Activated T-helper 2 cell treated with anti-CD3 and anti-CD28 coated beads, Interferon-gamma antibody, Interleukin-2, Interleukin-4, amounts not matched to agents 10 μg/mL and 5 μg/mL and 100 μg/mL, durations not matched to agents 14 hours and 24 hours and 36 hours (primary cell): Measurements from ENCODE around the gene CDH10. TPM values are rescaled to one million over a fixed set of nuclear protein-coding genes. Genes with fewer than 3 reads are reported as not detected.

ENCODE experiments used
- DNase-seq: peaks from one replicate; pipeline ENCODE4 v3.0.0; 2021; ENCODE audit warnings: low spot score
- H3K27ac Mint-ChIP-seq: one replicate; pipeline ENCODE4 v1.8.0; 2021; ENCODE audit warnings: mixed read lengths
- H3K27me3 Mint-ChIP-seq: one replicate; pipeline ENCODE4 v1.8.0; 2021; ENCODE audit warnings: low read depth, mixed read lengths
- H3K36me3 Mint-ChIP-seq: one replicate; pipeline ENCODE4 v1.8.0; 2021; ENCODE audit warnings: low read depth, mixed read lengths
- H3K4me1 Mint-ChIP-seq: one replicate; pipeline ENCODE4 v1.8.0; 2021; ENCODE audit warnings: low read depth, mixed read lengths
- H3K4me3 Mint-ChIP-seq: one replicate; pipeline ENCODE4 v1.8.0; 2021; ENCODE audit warnings: low read depth, mild to moderate bottlenecking, moderate library complexity, mixed read lengths
- H3K9me3 Mint-ChIP-seq: one replicate; pipeline ENCODE4 v1.8.0; 2021; ENCODE audit warnings: mixed read lengths
- intact Hi-C: fragments of 100-400 bp; cut with micrococcal nuclease; formaldehyde crosslinking; loops from one replicate; pipeline ENCODE4 v1.15.1; 2023
- total RNA-seq: library from RNA; stranded (reverse); gene quantifications from 2 replicates; pipeline ENCODE4 v1.2.3, GENCODE V29; 2022

CDH10 gene
- total RNA-seq, result not detected in 2 replicates

GRCh38 chr5:24644761-24645160 lies at the start of gene CDH10:
TSS of gene CDH10 (minus strand) at chr5:24644978. CDS start at chr5:24593490, 51,488 bp downstream.
- Mint-ChIP-seq H3K36me3 (no peaks in the 10 kb centered on the region), H3K27ac (no peak within 1 kb of the TSS), H3K9me3 (peaks cover 11% of the 10 kb centered on the region), H3K4me1 (no peaks in the 10 kb centered on the region), H3K4me3 (no peak within 1 kb of the TSS), H3K27me3 (no peaks in the 10 kb centered on the region)
- intact Hi-C loops, result no loop called here
- no peak for DNase-seq

- intact Hi-C loops, result no loop called here
- no peak overlapping the region for H3K4me3 Mint-ChIP-seq
- no peak for DNase-seq
- peaks cover 51% of the 10 kb centered on the region for H3K9me3 Mint-ChIP-seq
- no peaks in the 10 kb centered on the region for H3K36me3 Mint-ChIP-seq
- no peak overlapping the region for H3K27ac Mint-ChIP-seq
- H3K4me1 Mint-ChIP-seq, result no peaks in the 10 kb centered on the region
- H3K27me3 Mint-ChIP-seq, result no peaks in the 10 kb centered on the region
These were observed 48.8 kb upstream of the CDH10 start for GRCh38 chr5:24693609-24694008.

GRCh38 chr5:24691074-24691473 lies 46.3 kb upstream of the CDH10 start:
- Mint-ChIP-seq H3K4me1 (no peaks in the 10 kb centered on the region), H3K9me3 (peaks cover 53% of the 10 kb centered on the region), H3K27ac (no peak overlapping the region), H3K27me3 (no peaks in the 10 kb centered on the region), H3K36me3 (no peaks in the 10 kb centered on the region), H3K4me3 (no peak overlapping the region)
- no peak for DNase-seq
- intact Hi-C loops, result no loop called here

GRCh38 chr5:24681106-24681505 lies 36.3 kb upstream of the CDH10 start:
- H3K36me3 Mint-ChIP-seq, result no peaks in the 10 kb centered on the region
- intact Hi-C loops, result no loop called here
- H3K27me3 Mint-ChIP-seq, result no peaks in the 10 kb centered on the region
- no peak overlapping the region for H3K4me3 Mint-ChIP-seq
- H3K9me3 Mint-ChIP-seq, result peaks cover 44% of the 10 kb centered on the region
- no peak for DNase-seq
- H3K4me1 Mint-ChIP-seq, result no peaks in the 10 kb centered on the region
- no peak overlapping the region for H3K27ac Mint-ChIP-seq

- H3K36me3 Mint-ChIP-seq, result no peaks in the 10 kb centered on the region
- peaks cover 45% of the 10 kb centered on the region for H3K9me3 Mint-ChIP-seq
- intact Hi-C loops, result no loop called here
- H3K27ac Mint-ChIP-seq, result no peak overlapping the region
- no peak for DNase-seq
- no peaks in the 10 kb centered on the region for H3K27me3 Mint-ChIP-seq
- no peaks in the 10 kb centered on the region for H3K4me1 Mint-ChIP-seq
- H3K4me3 Mint-ChIP-seq, result no peak overlapping the region
These were observed 23.3 kb upstream of the CDH10 start for GRCh38 chr5:24668050-24668449.

- Mint-ChIP-seq H3K9me3 (peaks cover 20% of the 10 kb centered on the region), H3K27me3 (no peaks in the 10 kb centered on the region), H3K4me3 (no peak overlapping the region), H3K36me3 (no peaks in the 10 kb centered on the region), H3K27ac (no peak overlapping the region), H3K4me1 (no peaks in the 10 kb centered on the region)
- intact Hi-C loops, result no loop called here
- no peak for DNase-seq
These were observed 4.8 kb upstream of the CDH10 start for GRCh38 chr5:24649531-24649930.

- no peak for DNase-seq
- Mint-ChIP-seq H3K27ac (no peak overlapping the region), H3K4me1 (no peaks in the 10 kb centered on the region), H3K27me3 (no peaks in the 10 kb centered on the region), H3K9me3 (peaks cover 14% of the 10 kb centered on the region), H3K4me3 (no peak overlapping the region), H3K36me3 (no peaks in the 10 kb centered on the region)
- intact Hi-C loops, result no loop called here
These were observed 2.1 kb upstream of the CDH10 start for GRCh38 chr5:24646915-24647314.

GRCh38 chr5:24645483-24645882 lies 705 bp upstream of the CDH10 start:
- intact Hi-C loops, result no loop called here

GRCh38 chr5:24643880-24644279 lies 898 bp downstream of the CDH10 start:
- intact Hi-C loops, result no loop called here
- H3K36me3 Mint-ChIP-seq, result no peaks in the 10 kb centered on the region
- H3K9me3 Mint-ChIP-seq, result peaks cover 7% of the 10 kb centered on the region
- DNase-seq, result no peak
- H3K27ac Mint-ChIP-seq, result no peak overlapping the region
- H3K27me3 Mint-ChIP-seq, result no peaks in the 10 kb centered on the region
- no peak overlapping the region for H3K4me3 Mint-ChIP-seq
- H3K4me1 Mint-ChIP-seq, result no peaks in the 10 kb centered on the region

More at GRCh38 chr5:24645483-24645882, 705 bp upstream of the CDH10 start:
- H3K4me1 Mint-ChIP-seq, result no peaks in the 10 kb centered on the region
- DNase-seq, result no peak
- H3K36me3 Mint-ChIP-seq, result no peaks in the 10 kb centered on the region
- no peak overlapping the region for H3K27ac Mint-ChIP-seq
- no peaks in the 10 kb centered on the region for H3K27me3 Mint-ChIP-seq
- H3K4me3 Mint-ChIP-seq, result no peak overlapping the region
- H3K9me3 Mint-ChIP-seq, result peaks cover 14% of the 10 kb centered on the region

- no peaks in the 10 kb centered on the region for H3K4me1 Mint-ChIP-seq
- intact Hi-C loops, result no loop called here
- H3K36me3 Mint-ChIP-seq, result no peaks in the 10 kb centered on the region
- no peak overlapping the region for H3K4me3 Mint-ChIP-seq
- no peak for DNase-seq
- no peak overlapping the region for H3K27ac Mint-ChIP-seq
- H3K9me3 Mint-ChIP-seq, result peaks cover 7% of the 10 kb centered on the region
- no peaks in the 10 kb centered on the region for H3K27me3 Mint-ChIP-seq
These were observed 1.6 kb downstream of the CDH10 start for GRCh38 chr5:24643156-24643555.

GRCh38 chr5:24642022-24642421 lies 2.8 kb downstream of the CDH10 start:
- H3K36me3 Mint-ChIP-seq, result no peaks in the 10 kb centered on the region
- no peak overlapping the region for H3K27ac Mint-ChIP-seq
- H3K27me3 Mint-ChIP-seq, result no peaks in the 10 kb centered on the region
- H3K4me3 Mint-ChIP-seq, result no peak overlapping the region
- no peak for DNase-seq
- peaks cover 7% of the 10 kb centered on the region for H3K9me3 Mint-ChIP-seq
- no peaks in the 10 kb centered on the region for H3K4me1 Mint-ChIP-seq
- intact Hi-C loops, result no loop called here

GRCh38 chr5:24635209-24635608 lies 9.6 kb downstream of the CDH10 start:
- no peak for DNase-seq
- intact Hi-C loops, result no loop called here
- no peaks in the 10 kb centered on the region for H3K9me3 Mint-ChIP-seq
- H3K4me1 Mint-ChIP-seq, result no peaks in the 10 kb centered on the region
- H3K4me3 Mint-ChIP-seq, result no peak overlapping the region
- H3K36me3 Mint-ChIP-seq, result no peaks in the 10 kb centered on the region
- no peak overlapping the region for H3K27ac Mint-ChIP-seq
- H3K27me3 Mint-ChIP-seq, result no peaks in the 10 kb centered on the region

GRCh38 chr5:24633715-24634325 lies 11.0 kb downstream of the CDH10 start:
- intact Hi-C loops, result no loop called here
- no peaks in the 10 kb centered on the region for H3K27me3 Mint-ChIP-seq
- no peaks in the 10 kb centered on the region for H3K36me3 Mint-ChIP-seq
- no peak for DNase-seq
- H3K4me3 Mint-ChIP-seq, result no peak overlapping the region
- H3K9me3 Mint-ChIP-seq, result no peaks in the 10 kb centered on the region
- H3K4me1 Mint-ChIP-seq, result no peaks in the 10 kb centered on the region
- no peak overlapping the region for H3K27ac Mint-ChIP-seq

- Mint-ChIP-seq H3K4me1 (no peaks in the 10 kb centered on the region), H3K4me3 (no peak overlapping the region), H3K9me3 (no peaks in the 10 kb centered on the region), H3K36me3 (no peaks in the 10 kb centered on the region), H3K27me3 (no peaks in the 10 kb centered on the region), H3K27ac (no peak overlapping the region)
- DNase-seq, result no peak
- intact Hi-C loops, result no loop called here
These were observed 12.4 kb downstream of the CDH10 start for GRCh38 chr5:24632353-24632752.
